Ovary (tissue), 9 donors: ENCODE data around the gene METRN. TPM values are rescaled to one million over a fixed set of nuclear protein-coding genes. Genes with fewer than 3 reads are reported as not detected.
"Not testable (repeated sequence)": the region's sequence is repeated elsewhere in the genome, so short reads cannot be mapped to it uniquely, and the experiment has no call there.

Experiments
- DNase-seq, 5 donors: peaks; one replicate each; pipeline ENCODE4 v3.0.0-alpha.2; 2019 to 2020
- H3K27ac ChIP-seq, 2 donors: fragments of 200-600 bp; one replicate each; pipeline versions ENCODE4 v1.5.1 to v1.8.0; 2019 to 2022
- H3K27me3 ChIP-seq: fragments of 200-600 bp; one replicate; pipeline ENCODE4 v1.8.0; 2022
- H3K36me3 ChIP-seq: fragments of 200-600 bp; sonication (generic); one replicate; pipeline ENCODE4 v1.5.1; 2019
- H3K4me1 ChIP-seq: one replicate; pipeline ENCODE4 v1.8.1; 2013; ENCODE audit warnings: mild to moderate bottlenecking, moderate library complexity; ENCODE audit not compliant: insufficient read depth
- H3K4me3 ChIP-seq: fragments of 200-600 bp; sonication (generic); one replicate; pipeline ENCODE4 v1.5.1; 2017
- H3K9me3 ChIP-seq, 2 donors: fragments of 200-600 bp in 1 of 2; sonication (generic) in 1 of 2; one replicate each; pipeline versions ENCODE4 v1.5.1 to v1.8.1; 2013 to 2019; ENCODE audit warnings: mild to moderate bottlenecking in 1 of 2, moderate library complexity in 1 of 2
- CTCF ChIP-seq, 3 donors: fragments of 450-650 bp in 2 of 3; fragments of 200-600 bp in 1 of 3; IDR thresholded peaks; one replicate each; pipeline versions ENCODE4 v1.5.1 to v1.8.0; 2016 to 2022; ENCODE audit warnings: antibody characterized with exemption in 3 of 3, mild to moderate bottlenecking in 1 of 3
- EP300 ChIP-seq: sonication (generic); formaldehyde crosslinking; IDR thresholded peaks from one replicate; pipeline ENCODE4 v1.6.1; 2017; ENCODE audit warnings: antibody characterized with exemption
- POLR2A ChIP-seq: fragments of 450-650 bp; IDR thresholded peaks from one replicate; pipeline ENCODE4 v1.6.1; 2017; ENCODE audit warnings: antibody characterized with exemption, mild to moderate bottlenecking, moderate library complexity
- whole genome bisulfite sequencing, 3 donors: extraction: QIAGEN DNeasy Blood & Tissue Kit in 1 of 3; methylation state at CpG; one replicate each; pipeline versions ENCODE4 v1.1.5 to v1.1.7; 2013 to 2017; 5-methylcytosine and 5-hydroxymethylcytosine counted together
- intact Hi-C, 4 donors: fragments of 100-400 bp; cut with DNase I; formaldehyde crosslinking; loops; one replicate each; pipeline versions ENCODE4 v1.11.0 to v1.15.1; 2022 to 2023
- polyA plus RNA-seq, 2 donors: library from polyadenylated mRNA; stranded (reverse); fragments of 200-250 nt in 1 of 2; fragments of 350-450 nt in 1 of 2; fragmentation: Illumina TruSeq in 1 of 2; extraction: RNeasy Lipid Tissue Mini Kit (QIAGEN cat#74804) in 1 of 2; gene quantifications; one replicate each; pipeline ENCODE4 v1.2.3, GENCODE V29; 2013 to 2014
- total RNA-seq, 7 donors: library from RNA; depleted of rRNA in 2 of 7; stranded (reverse); fragments of >200 nt in 2 of 7; fragmentation: NEBNext Ultra II Directional in 3 of 7; extraction: Animal tissue kit (Norgen Biotek cat#: 25700) in 3 of 7; gene quantifications; one replicate each; pipeline versions ENCODE4 v1.1.0 to v1.2.4, GENCODE V29; 2016 to 2023
- donor health status: DM: no; HTN: no; CAD: no; lungs with moderate emphysema.
- donor health status: DM: no; HTN: no; CAD: no.
- donor health status: Bipolar disorder and iron deficiency.
- donor health status: DM: yes; HTN: yes; CAD: no.
- donor health status: DM: no; HTN: no; CAD: no.
- donor health status: DM: yes; HTN: yes; CAD: no.

METRN gene
- total and polyA plus RNA-seq, 9 donors: 0.40 to 57.1 (median 10.4) TPM

GRCh38 chr16:711084-711483 lies 3.8 kb upstream of the METRN start:
- TF ChIP-seq POLR2A (no peak), CTCF (IDR thresholded peaks at IDR 0.05) (no peak), EP300 (no peak)
- DNase-seq: no peak
- 61 to 72% (median 68%) methylated on average over 10 to 12 of the region's 12 CpGs for WGBS, 3 donors
- H3K27ac ChIP-seq: no peak overlapping the region
- no peaks in the 10 kb centered on the region for H3K36me3 ChIP-seq
- H3K27me3 ChIP-seq: peaks cover 3% of the 10 kb centered on the region
- H3K9me3 ChIP-seq: no peaks in the 10 kb centered on the region
- H3K4me1 ChIP-seq: peaks cover 14% of the 10 kb centered on the region
- no peak overlapping the region for H3K4me3 ChIP-seq
- intact Hi-C loops: loop anchor here in 1 of 4 donors (5.0 kb wide), 1 partner anchor 386 kb away; the partner anchor contains the start of gene C1QTNF8

GRCh38 chr16:711548-712320 lies 3.2 kb upstream of the METRN start:
- H3K4me3 ChIP-seq: no peak overlapping the region
- DNase-seq: peak; percentile 58 to 83 (median 77)
- no peak overlapping the region for H3K27ac ChIP-seq
- no peaks in the 10 kb centered on the region for H3K36me3 ChIP-seq
- H3K9me3 ChIP-seq: no peaks in the 10 kb centered on the region
- intact Hi-C loops: loop anchor here in 1 of 4 donors (5.0 kb wide), 1 partner anchor 386 kb away; the partner anchor contains the start of gene C1QTNF8
- H3K4me1 ChIP-seq: peaks cover 18% of the 10 kb centered on the region
- H3K27me3 ChIP-seq: peaks cover 3% of the 10 kb centered on the region
- 9 to 11% (median 10%) methylated on average over 25 of the region's 25 CpGs for whole genome bisulfite sequencing, 3 donors
- no peak for TF ChIP-seq EP300
- TF ChIP-seq POLR2A: no peak
- peak; percentile 65 to 83 (median 75) for TF ChIP-seq CTCF (IDR thresholded peaks at IDR 0.05)

GRCh38 chr16:712740-713250 lies 2.1 kb upstream of the METRN start:
- not testable (repeated sequence) for H3K4me3 ChIP-seq, H3K36me3 ChIP-seq, H3K27ac ChIP-seq, H3K27me3 ChIP-seq, DNase-seq, H3K9me3 ChIP-seq
- intact Hi-C loops: loop anchor here in 1 of 4 donors (5.0 kb wide), 1 partner anchor 385 kb away; the partner anchor contains the start of gene C1QTNF8
- H3K4me1 ChIP-seq: peaks cover 18% of the 10 kb centered on the region
- WGBS, 3 donors: 40 to 53% (median 43%) methylated on average over 12 to 13 of the region's 13 CpGs

GRCh38 chr16:714079-714478 lies 839 bp upstream of the METRN start:
- no peak overlapping the region for H3K27ac ChIP-seq
- intact Hi-C loops: loop anchor here in 1 of 4 donors (5.0 kb wide), 1 partner anchor 383 kb away; the partner anchor contains the start of gene C1QTNF8
- TF ChIP-seq EP300 (no peak), POLR2A (no peak), CTCF (IDR thresholded peaks at IDR 0.05) (no peak)
- DNase-seq: no peak
- peaks cover 18% of the 10 kb centered on the region for H3K4me1 ChIP-seq
- no peak overlapping the region for H3K4me3 ChIP-seq
- no peaks in the 10 kb centered on the region for H3K27me3 ChIP-seq
- 62 to 69% (median 62%) methylated on average over 11 of the region's 11 CpGs for WGBS, 3 donors
- H3K36me3 ChIP-seq: no peaks in the 10 kb centered on the region
- H3K9me3 ChIP-seq: no peaks in the 10 kb centered on the region
